ENCODE results near the gene ANKRD36.
"Not testable (repeated sequence)": the region's sequence is repeated elsewhere in the genome, so short reads cannot be mapped to it uniquely, and the experiment has no call there.

The ANKRD36 gene

DNA sequence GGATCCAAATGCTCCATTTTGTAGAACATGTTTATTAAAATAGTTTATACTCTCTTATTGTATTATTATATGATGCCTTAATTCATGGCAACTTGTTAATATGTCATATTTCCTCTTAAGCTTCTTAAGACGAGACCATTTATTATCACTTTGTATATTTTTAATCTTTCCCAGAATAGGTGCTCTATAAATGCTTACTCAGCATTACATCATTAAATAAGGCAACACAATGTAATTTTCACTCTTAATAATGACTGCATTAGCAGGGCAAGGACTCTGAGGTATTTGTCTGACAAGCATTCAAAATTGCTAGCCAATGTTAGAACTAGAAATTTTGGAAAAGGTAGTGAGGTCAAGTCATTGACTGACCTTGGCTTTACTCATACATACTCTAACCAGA, 180.7 kb downstream of the ANKRD36 start:
- DNase-seq (ENCODE audit: low spot score): not testable (repeated sequence)
